HL-60 (cell line): ENCODE measurements around the gene PARD3.

Source experiments
- DNase-seq, 2 experiments: peaks; one replicate each; pipeline ENCODE4 v3.0.0-alpha.2; 2010 to 2020; ENCODE audit warnings: low read depth in 1 of 2, low spot score in 1 of 2
- H3K27ac ChIP-seq: fragments of 250-450 bp; sonication (Bioruptor Pico); replicated peaks from 2 replicates; pipeline ENCODE4 v1.5.1; 2020; ENCODE audit warnings: mild to moderate bottlenecking, moderate library complexity
- H3K27me3 ChIP-seq: fragments of 250-450 bp; sonication (Bioruptor Pico); 2 replicates; pipeline ENCODE4 v1.5.1; 2021; ENCODE audit warnings: mild to moderate bottlenecking, moderate library complexity; ENCODE audit not compliant: insufficient read depth, poor library complexity, severe bottlenecking
- H3K4me3 ChIP-seq: replicated peaks from 2 replicates; pipeline ENCODE4 v1.5.1; 2011; ENCODE audit warnings: mild to moderate bottlenecking, control low read depth, low read length; ENCODE audit not compliant: insufficient read depth
- GABPA ChIP-seq: IDR thresholded peaks from 2 replicates; pipeline ENCODE4 v1.6.1; 2012; ENCODE audit warnings: low read depth
- POLR2AphosphoS5 ChIP-seq: IDR thresholded peaks from 2 replicates; pipeline ENCODE4 v1.6.1; 2012; ENCODE audit warnings: low read depth
- SPI1 ChIP-seq: IDR thresholded peaks from 2 replicates; pipeline ENCODE4 v1.6.1; 2012; ENCODE audit warnings: low read depth, mild to moderate bottlenecking, borderline replicate concordance
- TF ChIP-seq, protein P1 (sequence below): IDR thresholded peaks from 2 replicates; pipeline ENCODE4 v1.6.1; 2012; ENCODE audit warnings: low read depth; ENCODE audit not compliant: insufficient replicate concordance
- TF ChIP-seq, protein P2 (sequence below): IDR thresholded peaks from one replicate; pipeline ENCODE4 v1.5.1; 2011; ENCODE audit warnings: low read length, control low read depth, inconsistent platforms; ENCODE audit not compliant: insufficient read depth

PARD3 gene

GRCh38 chr10:34079702-34080484 lies 735.2 kb downstream of the PARD3 start:
- DNase-seq, result no peak
- Histone ChIP-seq H3K27ac (no peak overlapping the region), H3K4me3 (no peak overlapping the region), H3K27me3 (no peaks in the 10 kb centered on the region)
- TF ChIP-seq, protein P1, sequence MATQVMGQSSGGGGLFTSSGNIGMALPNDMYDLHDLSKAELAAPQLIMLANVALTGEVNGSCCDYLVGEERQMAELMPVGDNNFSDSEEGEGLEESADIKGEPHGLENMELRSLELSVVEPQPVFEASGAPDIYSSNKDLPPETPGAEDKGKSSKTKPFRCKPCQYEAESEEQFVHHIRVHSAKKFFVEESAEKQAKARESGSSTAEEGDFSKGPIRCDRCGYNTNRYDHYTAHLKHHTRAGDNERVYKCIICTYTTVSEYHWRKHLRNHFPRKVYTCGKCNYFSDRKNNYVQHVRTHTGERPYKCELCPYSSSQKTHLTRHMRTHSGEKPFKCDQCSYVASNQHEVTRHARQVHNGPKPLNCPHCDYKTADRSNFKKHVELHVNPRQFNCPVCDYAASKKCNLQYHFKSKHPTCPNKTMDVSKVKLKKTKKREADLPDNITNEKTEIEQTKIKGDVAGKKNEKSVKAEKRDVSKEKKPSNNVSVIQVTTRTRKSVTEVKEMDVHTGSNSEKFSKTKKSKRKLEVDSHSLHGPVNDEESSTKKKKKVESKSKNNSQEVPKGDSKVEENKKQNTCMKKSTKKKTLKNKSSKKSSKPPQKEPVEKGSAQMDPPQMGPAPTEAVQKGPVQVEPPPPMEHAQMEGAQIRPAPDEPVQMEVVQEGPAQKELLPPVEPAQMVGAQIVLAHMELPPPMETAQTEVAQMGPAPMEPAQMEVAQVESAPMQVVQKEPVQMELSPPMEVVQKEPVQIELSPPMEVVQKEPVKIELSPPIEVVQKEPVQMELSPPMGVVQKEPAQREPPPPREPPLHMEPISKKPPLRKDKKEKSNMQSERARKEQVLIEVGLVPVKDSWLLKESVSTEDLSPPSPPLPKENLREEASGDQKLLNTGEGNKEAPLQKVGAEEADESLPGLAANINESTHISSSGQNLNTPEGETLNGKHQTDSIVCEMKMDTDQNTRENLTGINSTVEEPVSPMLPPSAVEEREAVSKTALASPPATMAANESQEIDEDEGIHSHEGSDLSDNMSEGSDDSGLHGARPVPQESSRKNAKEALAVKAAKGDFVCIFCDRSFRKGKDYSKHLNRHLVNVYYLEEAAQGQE, result no peak
- TF ChIP-seq, protein P2, sequence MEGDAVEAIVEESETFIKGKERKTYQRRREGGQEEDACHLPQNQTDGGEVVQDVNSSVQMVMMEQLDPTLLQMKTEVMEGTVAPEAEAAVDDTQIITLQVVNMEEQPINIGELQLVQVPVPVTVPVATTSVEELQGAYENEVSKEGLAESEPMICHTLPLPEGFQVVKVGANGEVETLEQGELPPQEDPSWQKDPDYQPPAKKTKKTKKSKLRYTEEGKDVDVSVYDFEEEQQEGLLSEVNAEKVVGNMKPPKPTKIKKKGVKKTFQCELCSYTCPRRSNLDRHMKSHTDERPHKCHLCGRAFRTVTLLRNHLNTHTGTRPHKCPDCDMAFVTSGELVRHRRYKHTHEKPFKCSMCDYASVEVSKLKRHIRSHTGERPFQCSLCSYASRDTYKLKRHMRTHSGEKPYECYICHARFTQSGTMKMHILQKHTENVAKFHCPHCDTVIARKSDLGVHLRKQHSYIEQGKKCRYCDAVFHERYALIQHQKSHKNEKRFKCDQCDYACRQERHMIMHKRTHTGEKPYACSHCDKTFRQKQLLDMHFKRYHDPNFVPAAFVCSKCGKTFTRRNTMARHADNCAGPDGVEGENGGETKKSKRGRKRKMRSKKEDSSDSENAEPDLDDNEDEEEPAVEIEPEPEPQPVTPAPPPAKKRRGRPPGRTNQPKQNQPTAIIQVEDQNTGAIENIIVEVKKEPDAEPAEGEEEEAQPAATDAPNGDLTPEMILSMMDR, result no peak
- TF ChIP-seq GABPA (no peak), SPI1 (no peak)

- no peak for DNase-seq
- TF ChIP-seq POLR2AphosphoS5 (no peak), SPI1 (no peak), GABPA (no peak)
- TF ChIP-seq, protein P1, result no peak
- TF ChIP-seq, protein P2, result no peak
- Histone ChIP-seq H3K27me3 (no peaks in the 10 kb centered on the region), H3K4me3 (no peak overlapping the region), H3K27ac (no peak overlapping the region)
Measured at GRCh38 chr10:34078745-34079470, 736.2 kb downstream of the PARD3 start.

DNA sequence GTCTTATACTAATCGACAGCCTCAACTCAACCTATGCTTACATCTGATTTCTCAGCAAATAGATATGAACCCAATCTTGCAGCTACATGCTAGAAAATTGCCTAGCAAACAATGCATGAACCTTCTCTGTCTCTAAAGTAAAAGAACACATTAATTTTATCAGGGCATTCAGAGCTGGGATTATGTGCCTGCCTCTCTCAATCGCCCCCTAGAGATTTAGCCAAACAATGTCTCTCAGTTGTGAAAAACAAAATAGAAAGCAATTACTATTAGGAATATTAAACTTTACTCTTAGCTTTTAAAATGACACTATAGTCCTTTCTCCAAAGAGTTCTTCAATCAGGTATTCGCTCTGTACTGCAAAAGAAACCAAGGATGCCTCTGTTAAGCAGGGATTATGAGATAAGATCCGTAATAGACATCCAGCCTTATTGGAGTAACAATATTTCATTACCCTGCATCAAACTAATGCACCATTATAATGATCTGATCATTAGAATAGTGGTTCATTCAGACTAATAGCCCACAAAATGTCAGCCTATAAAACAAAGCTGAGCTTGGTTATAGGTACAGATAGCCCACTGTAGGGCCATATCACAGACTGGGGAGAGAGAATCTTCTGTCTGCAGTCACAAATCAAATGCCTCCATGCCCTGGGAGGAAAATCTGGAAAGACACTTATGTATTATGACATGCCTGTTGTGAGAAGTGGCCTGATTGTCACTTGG lies 736.9 kb downstream of the PARD3 start:
- TF ChIP-seq, protein P1, result no peak
- TF ChIP-seq SPI1, result no peak
- TF ChIP-seq GABPA, result no peak
- TF ChIP-seq POLR2AphosphoS5, result no peak
- TF ChIP-seq, protein P2, result no peak
- H3K27ac ChIP-seq, result no peak overlapping the region
- DNase-seq, result no peak
- H3K27me3 ChIP-seq, result no peaks in the 10 kb centered on the region
- no peak overlapping the region for H3K4me3 ChIP-seq
